Transverse colon (tissue), 4 donors: ENCODE results near the gene LCN12. TPM values are rescaled to one million over a fixed set of nuclear protein-coding genes. Genes with fewer than 3 reads are reported as not detected.

Experiments used
- DNase-seq: peaks from one replicate; pipeline ENCODE4 v3.0.0-alpha.2; 2019
- H3K27ac ChIP-seq, 4 donors: fragments of 200-600 bp; sonication (generic); 2 replicates each; pipeline ENCODE4 v1.5.1; 2016 to 2018; ENCODE audit warnings: inconsistent platforms in 4 of 4
- H3K27me3 ChIP-seq: fragments of 200-600 bp; sonication (generic); 2 replicates; pipeline ENCODE4 v1.5.1; 2017; ENCODE audit warnings: inconsistent platforms
- H3K36me3 ChIP-seq, 4 donors: fragments of 200-600 bp; sonication (generic); 2 replicates each; pipeline ENCODE4 v1.5.1; 2017 to 2019; ENCODE audit warnings: inconsistent platforms in 4 of 4
- H3K4me1 ChIP-seq, 4 donors: fragments of 200-600 bp; sonication (generic); 2 replicates each; pipeline ENCODE4 v1.5.1; 2017 to 2020; ENCODE audit warnings: inconsistent platforms in 4 of 4
- H3K4me3 ChIP-seq, 4 donors: fragments of 200-600 bp; sonication (generic); 1 replicate in 1 of 4; 2 replicates in 3 of 4; pipeline versions ENCODE4 v1.5.1 to v1.6.1; 2017 to 2019; ENCODE audit warnings: inconsistent platforms in 4 of 4
- H3K9me3 ChIP-seq, 2 donors: fragments of 200-600 bp; sonication (generic); 2 replicates each; pipeline ENCODE4 v1.5.1; 2017 to 2019; ENCODE audit warnings: inconsistent platforms in 2 of 2
- EP300 ChIP-seq: sonication (generic); formaldehyde crosslinking; IDR thresholded peaks from one replicate; pipeline ENCODE4 v1.6.1; 2017; ENCODE audit warnings: antibody characterized with exemption, low read depth
- POLR2A ChIP-seq: fragments of 450-650 bp; IDR thresholded peaks from one replicate; pipeline ENCODE4 v1.6.1; 2016; ENCODE audit warnings: antibody characterized with exemption, mild to moderate bottlenecking, moderate library complexity
- POLR2AphosphoS5 ChIP-seq, 3 donors: sonication (generic); formaldehyde crosslinking; IDR thresholded peaks; one replicate each; pipeline ENCODE4 v1.6.1; 2016; ENCODE audit warnings: antibody characterized with exemption in 3 of 3
- WGBS, 2 donors: methylation state at CpG; one replicate each; pipeline ENCODE4 v1.1.5; 2018; ENCODE audit warnings: low coverage in 1 of 2; 5-methylcytosine and 5-hydroxymethylcytosine counted together
- in situ Hi-C, 4 donors: fragments of 200-750 bp; cut with MboI; loops; one replicate each; pipeline versions ENCODE4 v1.15.0 to v1.15.1; 2017; ENCODE audit warnings: low sequenced_read_pairs in 3 of 4, low pct_ligation_motif_present in 1 of 4, low pct_unique_long_range_greater_than_20kb in 1 of 4
- intact Hi-C: fragments of 100-400 bp; cut with DNase I; formaldehyde crosslinking; loops from one replicate; pipeline ENCODE4 v1.15.1; 2023; ENCODE audit warnings: low total_unique reads
- total RNA-seq, 4 donors: library from RNA; depleted of rRNA; stranded (reverse); fragments of >200 nt; gene quantifications; one replicate each; pipeline ENCODE4 v1.1.0, GENCODE V29; 2016
- TF ChIP-seq, protein P1 (sequence below), 5 experiments: fragments of 200-600 bp in 3 of 5; fragments of 450-650 bp in 2 of 5; sonication (generic) in 3 of 5; IDR thresholded peaks; 1 replicate in 2 of 5; 2 replicates in 3 of 5; pipeline ENCODE4 v1.5.1; 2016 to 2017; ENCODE audit warnings: antibody characterized with exemption in 5 of 5, inconsistent platforms in 3 of 5, mild to moderate bottlenecking in 2 of 5, moderate library complexity in 1 of 5

The LCN12 gene
- total RNA-seq, 4 donors from 2014 or later: 1.2 to 52.7 (median 5.5) TPM

GRCh38 chr9:136942881-136943230, 9.2 kb upstream of the LCN12 start:
- intact Hi-C loops: loop anchor here (10.0 kb wide), 1 partner anchor 78 kb away; the partner anchor contains the start of gene EDF1

DNA sequence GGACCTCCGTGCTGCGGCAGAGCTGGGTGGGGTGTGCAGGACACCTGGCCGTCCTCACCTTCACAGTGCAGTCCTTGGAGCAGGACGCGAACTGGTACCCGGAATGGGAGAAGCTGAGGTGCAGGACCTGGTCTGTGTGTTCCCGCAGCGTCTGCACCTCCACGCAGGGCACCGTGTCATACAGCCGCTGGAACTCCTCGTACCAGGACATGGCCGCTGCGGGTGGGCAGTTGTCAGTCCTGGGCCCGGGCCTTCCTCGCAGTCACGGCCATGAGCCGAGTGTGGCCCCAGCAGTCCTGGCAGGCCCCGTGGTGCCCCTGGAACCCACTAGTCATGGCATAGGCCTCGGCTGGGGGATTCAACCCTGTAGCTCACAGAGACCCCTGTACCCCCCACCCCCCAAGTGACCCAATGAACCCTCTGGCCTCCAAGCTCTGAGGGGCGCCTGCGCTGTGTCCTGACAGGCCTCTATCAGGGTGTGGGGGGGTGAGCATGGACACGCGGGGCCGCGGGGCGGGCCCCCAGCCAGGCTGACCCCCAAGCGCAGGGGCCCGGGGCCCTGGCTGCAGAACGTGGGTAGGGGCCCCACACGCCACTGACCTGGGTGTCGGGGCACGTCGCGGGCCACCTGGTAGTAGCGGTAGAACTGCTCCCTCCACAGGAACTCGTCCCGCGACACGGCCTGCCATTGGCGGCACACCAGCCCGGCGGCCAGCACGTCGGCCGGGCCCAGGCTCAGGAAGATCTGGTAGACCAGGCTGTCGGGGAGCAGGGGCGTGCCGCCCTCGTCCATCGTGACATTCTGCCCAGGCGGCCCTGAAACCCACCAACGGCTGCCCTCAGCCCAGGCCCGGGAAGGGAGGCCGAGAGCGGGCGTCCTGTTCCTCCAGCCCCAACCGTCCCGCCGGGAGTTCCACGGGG, 8.5 kb upstream of the LCN12 start:
- Histone ChIP-seq H3K4me1 (peaks cover 7 to 27% (median 14%) of the 10 kb centered on the region in 4 donors), H3K36me3 (peaks cover 0 to 26% (median 14%) of the 10 kb centered on the region in 4 donors), H3K9me3 (no peaks in the 10 kb centered on the region), H3K27ac (peak overlapping the region; percentile 90 to 96 (median 92)), H3K4me3 (peak overlapping the region; percentile 36 to 97 (median 79)), H3K27me3 (no peaks in the 10 kb centered on the region)
- peak; percentile 43 for DNase-seq
- TF ChIP-seq POLR2A: peak; percentile 2
- TF ChIP-seq POLR2AphosphoS5 (IDR thresholded peaks at IDR 0.05): no peak
- no peak for TF ChIP-seq EP300
- intact Hi-C loops: loop anchor here (10.0 kb wide), 1 partner anchor 79 kb away; the partner anchor contains the start of gene EDF1
- 11% methylated on average over 26 of the region's 61 CpGs; no CpG with 5 or more reads in 1 of the 2 donors for WGBS, 2 donors
- in situ Hi-C loops: no loop called here

More at GRCh38 chr9:136942881-136943230, 9.2 kb upstream of the LCN12 start:
- in situ Hi-C loops: no loop called here
- Histone ChIP-seq H3K4me3 (peak overlapping the region in 2 of 4 donors; percentile 68 to 97), H3K4me1 (peaks cover 7 to 20% (median 13%) of the 10 kb centered on the region in 4 donors), H3K27ac (peak overlapping the region in 2 of 4 donors; percentile 93 to 96), H3K27me3 (no peaks in the 10 kb centered on the region), H3K9me3 (no peaks in the 10 kb centered on the region), H3K36me3 (peaks cover 0 to 26% (median 14%) of the 10 kb centered on the region in 4 donors)
- no peak for DNase-seq
- TF ChIP-seq, protein P1, sequence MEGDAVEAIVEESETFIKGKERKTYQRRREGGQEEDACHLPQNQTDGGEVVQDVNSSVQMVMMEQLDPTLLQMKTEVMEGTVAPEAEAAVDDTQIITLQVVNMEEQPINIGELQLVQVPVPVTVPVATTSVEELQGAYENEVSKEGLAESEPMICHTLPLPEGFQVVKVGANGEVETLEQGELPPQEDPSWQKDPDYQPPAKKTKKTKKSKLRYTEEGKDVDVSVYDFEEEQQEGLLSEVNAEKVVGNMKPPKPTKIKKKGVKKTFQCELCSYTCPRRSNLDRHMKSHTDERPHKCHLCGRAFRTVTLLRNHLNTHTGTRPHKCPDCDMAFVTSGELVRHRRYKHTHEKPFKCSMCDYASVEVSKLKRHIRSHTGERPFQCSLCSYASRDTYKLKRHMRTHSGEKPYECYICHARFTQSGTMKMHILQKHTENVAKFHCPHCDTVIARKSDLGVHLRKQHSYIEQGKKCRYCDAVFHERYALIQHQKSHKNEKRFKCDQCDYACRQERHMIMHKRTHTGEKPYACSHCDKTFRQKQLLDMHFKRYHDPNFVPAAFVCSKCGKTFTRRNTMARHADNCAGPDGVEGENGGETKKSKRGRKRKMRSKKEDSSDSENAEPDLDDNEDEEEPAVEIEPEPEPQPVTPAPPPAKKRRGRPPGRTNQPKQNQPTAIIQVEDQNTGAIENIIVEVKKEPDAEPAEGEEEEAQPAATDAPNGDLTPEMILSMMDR (IDR thresholded peaks at IDR 0.05): no peak
- TF ChIP-seq EP300 (no peak), POLR2AphosphoS5 (IDR thresholded peaks at IDR 0.05) (no peak), POLR2A (no peak)
- 89% methylated on average over 8 of the region's 16 CpGs; no CpG with 5 or more reads in 1 of the 2 donors for WGBS, 2 donors

DNA sequence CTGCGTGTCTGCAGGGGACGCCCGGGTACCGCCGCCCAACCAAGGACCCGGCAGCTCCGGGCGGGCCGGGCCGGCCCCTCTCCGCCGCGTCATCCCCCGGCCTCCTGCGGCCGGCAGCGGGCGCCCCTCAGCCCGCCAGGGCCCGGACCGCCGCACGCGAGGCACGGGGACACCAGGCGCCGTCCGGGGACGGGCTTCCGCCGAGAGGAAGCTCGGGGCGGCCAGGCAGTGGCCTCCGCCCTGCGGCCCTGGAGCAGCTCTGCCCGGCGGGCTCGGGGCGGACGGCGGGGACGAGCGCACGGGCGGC, 7.9 kb upstream of the LCN12 start:
- TF ChIP-seq POLR2A (peak; percentile 7), EP300 (no peak)
- H3K9me3 ChIP-seq: no peaks in the 10 kb centered on the region
- H3K27me3 ChIP-seq: no peaks in the 10 kb centered on the region
- H3K36me3 ChIP-seq: peaks cover 0 to 26% (median 14%) of the 10 kb centered on the region in 4 donors
- peaks cover 7 to 33% (median 19%) of the 10 kb centered on the region in 4 donors for H3K4me1 ChIP-seq
- no peak for DNase-seq
- in situ Hi-C loops (no loop called here), intact Hi-C loops (loop anchor here (10.0 kb wide), 1 partner anchor 79 kb away; the partner anchor contains the start of gene EDF1)
- WGBS, 2 donors: 0% methylated on average over 35 of the region's 45 CpGs; no CpG with 5 or more reads in 1 of the 2 donors
- peak overlapping the region; percentile 36 to 97 (median 79) for H3K4me3 ChIP-seq
- H3K27ac ChIP-seq: peak overlapping the region; percentile 90 to 96 (median 92)

GRCh38 chr9:136944519-136945332, 7.3 kb upstream of the LCN12 start, which contains the start of the genes C8G and FBXW5:
Gene C8G, plus strand, starts transcription at chr9:136945243. Its CDS starts 78 bp downstream, at chr9:136945321.
Gene FBXW5, minus strand, starts transcription at chr9:136944738. Its CDS starts 655 bp downstream, at chr9:136944083.
- intact Hi-C loops: loop anchor here (5.0 to 10.0 kb wide), 2 partner anchors 80 to 88 kb away; partner anchors contain the start of genes EDF1 and FUT7
- Histone ChIP-seq H3K9me3 (no peaks in the 10 kb centered on the region), H3K36me3 (peaks cover 0 to 26% (median 14%) of the 10 kb centered on the region in 4 donors), H3K27me3 (no peaks in the 10 kb centered on the region), H3K4me3 (peak within 1 kb of the TSS; percentile 36 to 97 (median 79)), H3K27ac (peak within 1 kb of the TSS; percentile 90 to 96 (median 92)), H3K4me1 (peaks cover 7 to 37% (median 23%) of the 10 kb centered on the region in 4 donors)
- peak; percentile 95 for DNase-seq
- WGBS, 2 donors: 4% methylated on average over 73 of the region's 74 CpGs; no CpG with 5 or more reads in 1 of the 2 donors
- in situ Hi-C loops: no loop called here
- peak; percentile 43 to 82 (median 80) for TF ChIP-seq POLR2AphosphoS5 (IDR thresholded peaks at IDR 0.05)
- no peak for TF ChIP-seq EP300
- TF ChIP-seq POLR2A: peak; percentile 4
- TF ChIP-seq, protein P1 (IDR thresholded peaks at IDR 0.05): peak; percentile 98 to 99 (median 99)
